GM12878 (cell line): ENCODE measurements around the gene MTAP. TPM values are rescaled to one million over a fixed set of nuclear protein-coding genes. Genes with fewer than 3 reads are reported as not detected.

Source experiments
- ATAC-seq: fragments of 200-7000 bp; cut with Tn5 transposase; 3 replicates; pipeline ENCODE4 v1.9.1; 2020; ENCODE audit warnings: mild to moderate bottlenecking, moderate library complexity
- BruUV-seq: library from RNA; stranded (reverse); fragments of 400-500 nt; replicated peaks from 2 replicates; lab custom pipeline; 2021; lab: Mats Ljungman, UMichigan
- CTCF ChIA-PET: fragments of 300-600 bp; sonication (Branson Sonifier 250); formaldehyde crosslinking; extraction: SDS; loops from one replicate; lab custom pipeline; 2021; ENCODE audit warnings: inconsistent platforms; lab: Yijun Ruan, JAX
- POLR2A ChIA-PET: fragments of 350-600 bp; formaldehyde crosslinking; extraction: SDS; loops from one replicate; lab custom pipeline; 2021; ENCODE audit warnings: inconsistent platforms; lab: Charles Lee
- RAD21 ChIA-PET: fragments of 300-600 bp; sonication (Branson Sonifier 250); formaldehyde crosslinking; loops from one replicate; lab custom pipeline; 2023; ENCODE audit warnings: antibody characterized with exemption; ENCODE audit not compliant: unreplicated experiment; lab: Charles Lee
- SMC1A ChIA-PET: fragments of 300-600 bp; sonication (Branson Sonifier 250); formaldehyde crosslinking; loops from one replicate; lab custom pipeline; 2023; ENCODE audit not compliant: unreplicated experiment, uncharacterized antibody; lab: Charles Lee
- DNase-seq: peaks from one replicate; pipeline ENCODE4 v3.0.0-alpha.2; 2011; ENCODE audit warnings: low read depth, low spot score
- FAIRE-seq: peaks from 3 replicates; lab custom pipeline; 2011; peaks lifted over from hg19 to GRCh38; lab: Jason Lieb, UNC
- H2AFZ ChIP-seq: 2 replicates; pipeline ENCODE4 v1.6.0; 2011; ENCODE audit warnings: low read depth, low read length, control low read depth; ENCODE audit not compliant: control insufficient read depth
- H3K27ac ChIP-seq: 2 replicates; pipeline ENCODE4 v1.5.1; 2011; ENCODE audit warnings: control low read depth; ENCODE audit not compliant: control insufficient read depth, insufficient read depth
- H3K27me3 ChIP-seq, 2 experiments: replicated peaks in 1 of 2; 2 replicates each; pipeline versions ENCODE4 v1.6.0 to v1.6.1; 2011; ENCODE audit warnings: low read length in 1 of 2; ENCODE audit not compliant: control insufficient read depth in 2 of 2, insufficient read depth in 2 of 2
- H3K36me3 ChIP-seq, 2 experiments: 2 replicates each; pipeline ENCODE4 v1.5.1; 2011; ENCODE audit warnings: low read length in 1 of 2; ENCODE audit not compliant: control insufficient read depth in 2 of 2, insufficient read depth in 2 of 2
- H3K4me1 ChIP-seq: 2 replicates; pipeline ENCODE4 v1.6.1; 2011; ENCODE audit warnings: mild to moderate bottlenecking, low read length, moderate library complexity, mixed read lengths; ENCODE audit not compliant: control insufficient read depth, insufficient read depth
- H3K4me2 ChIP-seq: 2 replicates; pipeline ENCODE4 v1.6.0; 2011; ENCODE audit warnings: control low read depth; ENCODE audit not compliant: control insufficient read depth, insufficient read depth
- H3K4me3 ChIP-seq: fragments of 200-600 bp; sonication (generic); 2 replicates; pipeline ENCODE4 v1.5.1; 2016
- H3K79me2 ChIP-seq: 2 replicates; pipeline ENCODE4 v1.6.0; 2011; ENCODE audit warnings: low read length; ENCODE audit not compliant: control insufficient read depth, insufficient read depth
- H3K9ac ChIP-seq: 2 replicates; pipeline ENCODE4 v1.8.0; 2011; ENCODE audit warnings: low read length, control low read depth, mixed read lengths; ENCODE audit not compliant: control insufficient read depth, insufficient read depth
- H3K9me3 ChIP-seq: replicated peaks from 3 replicates; pipeline ENCODE4 v1.5.1; 2011; ENCODE audit warnings: mild to moderate bottlenecking, low read length; ENCODE audit not compliant: control insufficient read depth, insufficient read depth
- H4K20me1 ChIP-seq: 2 replicates; pipeline ENCODE4 v1.6.0; 2011; ENCODE audit not compliant: control insufficient read depth, insufficient read depth
- BACH1 ChIP-seq: fragments of 450-650 bp; IDR thresholded peaks from 2 replicates; pipeline ENCODE4 v1.6.1; 2017; ENCODE audit warnings: mild to moderate bottlenecking, borderline replicate concordance
- BRCA1 ChIP-seq: IDR thresholded peaks from 2 replicates; pipeline ENCODE4 v1.6.1; 2011; ENCODE audit warnings: low read depth, low read length, improper control_type of control experiment
- CBFB ChIP-seq: IDR thresholded peaks from 2 replicates; pipeline ENCODE4 v1.6.1; 2016; ENCODE audit warnings: antibody characterized with exemption, low read depth
- CREB1 ChIP-seq: IDR thresholded peaks from 2 replicates; pipeline ENCODE4 v1.6.1; 2012; ENCODE audit warnings: low read depth, mild to moderate bottlenecking, inconsistent platforms
- EED ChIP-seq: sonication (generic); IDR thresholded peaks from 2 replicates; pipeline ENCODE4 v1.6.1; 2016; ENCODE audit warnings: antibody characterized with exemption, low read depth
- KAT2A ChIP-seq: conservative IDR thresholded peaks from 2 replicates; pipeline ENCODE4 v1.6.1; 2011; ENCODE audit warnings: low read depth, low read length; ENCODE audit not compliant: control insufficient read depth
- NFXL1 ChIP-seq: fragments of 450-650 bp; IDR thresholded peaks from 2 replicates; pipeline ENCODE4 v1.6.1; 2017; ENCODE audit warnings: antibody characterized with exemption, mild to moderate bottlenecking, borderline replicate concordance
- SIN3A ChIP-seq: IDR thresholded peaks from 2 replicates; pipeline ENCODE4 v1.6.1; 2012; ENCODE audit warnings: low read depth, low read length, improper control_type of control experiment
- SMAD1 ChIP-seq: fragments of 450-650 bp; IDR thresholded peaks from 2 replicates; pipeline ENCODE4 v1.6.1; 2018; ENCODE audit warnings: mild to moderate bottlenecking, low read depth; ENCODE audit not compliant: partially characterized antibody
- WGBS: methylation state at CpG from one replicate; pipeline ENCODE4 v1.1.6; 2016; ENCODE audit warnings: low lambda C conversion rate; ENCODE audit not compliant: insufficient replicate concordance, insufficient coverage; ENCODE audit errors: missing lambda C conversion rate; 5-methylcytosine and 5-hydroxymethylcytosine counted together
- in situ Hi-C: fragments of 300-500 bp; cut with MboI; formaldehyde crosslinking; loops from 9 replicates; pipeline ENCODE4 v1.14.3; 2018; ENCODE audit warnings: mixed read lengths
- intact Hi-C: fragments of 100-400 bp; cut with micrococcal nuclease; formaldehyde crosslinking; loops from one replicate; pipeline ENCODE4 v1.14.2; 2022; ENCODE audit not compliant: unreplicated experiment
- polyA plus RNA-seq, 11 experiments: library from polyadenylated mRNA; depleted of rRNA in 4 of 11; unstranded in 6 of 11; stranded (reverse) in 5 of 11; fragments of >200 nt; fragmentation: Nextera tagmentation in 4 of 11; fragmentation: Illumina TruSeq in 1 of 11; extraction: Ambion mirVana in 4 of 11; extraction: Trizol in 1 of 11; gene quantifications; 1 replicate in 1 of 11; 2 replicates in 10 of 11; pipeline versions ENCODE4 v1.2.1 to v1.2.3, GENCODE V29; 2011 to 2016; ENCODE audit warnings: inconsistent platforms in 2 of 11, missing spikeins in 2 of 11, low read depth in 1 of 11
- total RNA-seq, 4 experiments: library from RNA; depleted of rRNA in 3 of 4; stranded (reverse); fragments of >200 nt in 3 of 4; fragmentation: Illumina TruSeq in 1 of 4; extraction: Trizol in 1 of 4; gene quantifications; 2 replicates each; pipeline versions ENCODE4 v1.2.1 to v1.2.3, GENCODE V29; 2013 to 2021
- TF ChIP-seq, protein P1 (sequence below): fragments of 450-650 bp; formaldehyde crosslinking; IDR thresholded peaks from 2 replicates; pipeline ENCODE4 v1.4.0; 2020; ENCODE audit warnings: mild to moderate bottlenecking, moderate library complexity
- TF ChIP-seq, protein P2 (sequence below): fragments of 450-650 bp; conservative IDR thresholded peaks from 2 replicates; pipeline ENCODE4 v1.6.1; 2017; ENCODE audit warnings: mild to moderate bottlenecking, moderate library complexity

The MTAP gene
- total and polyA plus RNA-seq, 10 of the 15 experiments (the other 5 are each of a cell fraction or from before 2014, with no cell fraction given): 16.4 to 29.9 (median 22.6) TPM

- no peaks in the 10 kb centered on the region for H3K27me3 ChIP-seq
- H3K4me2 ChIP-seq: no peak overlapping the region
- in situ Hi-C loops (loop anchor here (5.0 to 10.0 kb wide), 3 partner anchors 227 to 642 kb away; no protein-coding TSS in a partner anchor), intact Hi-C loops (no loop called here)
- peaks cover 19% of the 10 kb centered on the region for H3K4me1 ChIP-seq
- FAIRE-seq (no peak), DNase-seq (no peak), ATAC-seq (no peak)
- H4K20me1 ChIP-seq: peaks cover 7% of the 10 kb centered on the region; the same call in 1 of the 2 replicates
- no peak overlapping the region for H3K9ac ChIP-seq
- ChIA-PET RAD21 (interaction anchor here (0.8 to 5.6 kb wide), 4 partner anchors 209 to 641 kb away, joined by 3 to 59 read pairs (median 8); no protein-coding TSS in a partner anchor), CTCF (interaction anchor here (0.7 to 8.9 kb wide), 7 partner anchors 199 to 433 kb away, joined by 3 to 182 read pairs (median 59); partner anchors contain the start of gene CDKN2B), POLR2A (no interaction called here), SMC1A (interaction anchor here (8.3 kb wide), 1 partner anchor 199 kb away, joined by 121 read pairs; the partner anchor contains the start of gene CDKN2B)
- no peak overlapping the region for H3K27ac ChIP-seq
- TF ChIP-seq CREB1: 0 out of 2 replicates have a peak, but pooled peaks have one; percentile 30
- no peak for TF ChIP-seq EED
- H3K9me3 ChIP-seq: no peaks in the 10 kb centered on the region
- peaks cover 14% of the 10 kb centered on the region for H3K79me2 ChIP-seq
- peaks cover 0 to 9% of the 10 kb centered on the region in 2 experiments; a peak in 2 of 4 replicates for H3K36me3 ChIP-seq
- BruUV-seq: no TSS peak
- H3K4me3 ChIP-seq: no peak overlapping the region
- H2AFZ ChIP-seq: no peak overlapping the region
- WGBS: 60% methylated on average over 2 of the region's 2 CpGs
These were observed 8.0 kb downstream of the MTAP start for GRCh38 chr9:21810388-21810787.

- Histone ChIP-seq H3K36me3 (peaks cover under 1 to 9% of the 10 kb centered on the region in 2 experiments; a peak in 3 of 4 replicates), H4K20me1 (peaks cover 7% of the 10 kb centered on the region; the same call in 1 of the 2 replicates), H3K4me2 (no peak overlapping the region), H3K9me3 (no peaks in the 10 kb centered on the region), H3K27ac (no peak overlapping the region), H3K4me3 (no peak overlapping the region), H2AFZ (no peak overlapping the region), H3K27me3 (no peaks in the 10 kb centered on the region), H3K4me1 (peaks cover 19% of the 10 kb centered on the region), H3K9ac (no peak overlapping the region), H3K79me2 (peaks cover 11% of the 10 kb centered on the region)
- ChIA-PET CTCF (interaction anchor here (0.7 to 8.9 kb wide), 8 partner anchors 8 to 433 kb away, joined by 3 to 182 read pairs (median 61); partner anchors contain the start of genes CDKN2B and MTAP), SMC1A (interaction anchor here (1.3 to 8.3 kb wide), 4 partner anchors 22 to 309 kb away, joined by 3 to 121 read pairs (median 8); partner anchors contain the start of gene CDKN2B), RAD21 (interaction anchor here (0.8 to 5.6 kb wide), 7 partner anchors 9 to 641 kb away, joined by 3 to 59 read pairs (median 4); partner anchors contain the start of gene MTAP), POLR2A (no interaction called here)
- WGBS: 97% methylated on average over 6 of the region's 6 CpGs
- DNase-seq (no peak), FAIRE-seq (no peak), ATAC-seq (no peak)
- in situ Hi-C loops: loop anchor here (5.0 to 10.0 kb wide), 3 partner anchors 226 to 641 kb away; no protein-coding TSS in a partner anchor
- no TSS peak for BruUV-seq
- intact Hi-C loops: no loop called here
- no peak for TF ChIP-seq CBFB
- TF ChIP-seq SIN3A: no peak
- no peak for TF ChIP-seq NFXL1
- TF ChIP-seq, protein P1, sequence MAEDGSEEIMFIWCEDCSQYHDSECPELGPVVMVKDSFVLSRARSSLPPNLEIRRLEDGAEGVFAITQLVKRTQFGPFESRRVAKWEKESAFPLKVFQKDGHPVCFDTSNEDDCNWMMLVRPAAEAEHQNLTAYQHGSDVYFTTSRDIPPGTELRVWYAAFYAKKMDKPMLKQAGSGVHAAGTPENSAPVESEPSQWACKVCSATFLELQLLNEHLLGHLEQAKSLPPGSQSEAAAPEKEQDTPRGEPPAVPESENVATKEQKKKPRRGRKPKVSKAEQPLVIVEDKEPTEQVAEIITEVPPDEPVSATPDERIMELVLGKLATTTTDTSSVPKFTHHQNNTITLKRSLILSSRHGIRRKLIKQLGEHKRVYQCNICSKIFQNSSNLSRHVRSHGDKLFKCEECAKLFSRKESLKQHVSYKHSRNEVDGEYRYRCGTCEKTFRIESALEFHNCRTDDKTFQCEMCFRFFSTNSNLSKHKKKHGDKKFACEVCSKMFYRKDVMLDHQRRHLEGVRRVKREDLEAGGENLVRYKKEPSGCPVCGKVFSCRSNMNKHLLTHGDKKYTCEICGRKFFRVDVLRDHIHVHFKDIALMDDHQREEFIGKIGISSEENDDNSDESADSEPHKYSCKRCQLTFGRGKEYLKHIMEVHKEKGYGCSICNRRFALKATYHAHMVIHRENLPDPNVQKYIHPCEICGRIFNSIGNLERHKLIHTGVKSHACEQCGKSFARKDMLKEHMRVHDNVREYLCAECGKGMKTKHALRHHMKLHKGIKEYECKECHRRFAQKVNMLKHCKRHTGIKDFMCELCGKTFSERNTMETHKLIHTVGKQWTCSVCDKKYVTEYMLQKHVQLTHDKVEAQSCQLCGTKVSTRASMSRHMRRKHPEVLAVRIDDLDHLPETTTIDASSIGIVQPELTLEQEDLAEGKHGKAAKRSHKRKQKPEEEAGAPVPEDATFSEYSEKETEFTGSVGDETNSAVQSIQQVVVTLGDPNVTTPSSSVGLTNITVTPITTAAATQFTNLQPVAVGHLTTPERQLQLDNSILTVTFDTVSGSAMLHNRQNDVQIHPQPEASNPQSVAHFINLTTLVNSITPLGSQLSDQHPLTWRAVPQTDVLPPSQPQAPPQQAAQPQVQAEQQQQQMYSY (CRISPR knock-in tag): no peak
- no peak for TF ChIP-seq BRCA1
- no peak for TF ChIP-seq KAT2A
- no peak for TF ChIP-seq BACH1
- no peak for TF ChIP-seq SMAD1
- TF ChIP-seq, protein P2, sequence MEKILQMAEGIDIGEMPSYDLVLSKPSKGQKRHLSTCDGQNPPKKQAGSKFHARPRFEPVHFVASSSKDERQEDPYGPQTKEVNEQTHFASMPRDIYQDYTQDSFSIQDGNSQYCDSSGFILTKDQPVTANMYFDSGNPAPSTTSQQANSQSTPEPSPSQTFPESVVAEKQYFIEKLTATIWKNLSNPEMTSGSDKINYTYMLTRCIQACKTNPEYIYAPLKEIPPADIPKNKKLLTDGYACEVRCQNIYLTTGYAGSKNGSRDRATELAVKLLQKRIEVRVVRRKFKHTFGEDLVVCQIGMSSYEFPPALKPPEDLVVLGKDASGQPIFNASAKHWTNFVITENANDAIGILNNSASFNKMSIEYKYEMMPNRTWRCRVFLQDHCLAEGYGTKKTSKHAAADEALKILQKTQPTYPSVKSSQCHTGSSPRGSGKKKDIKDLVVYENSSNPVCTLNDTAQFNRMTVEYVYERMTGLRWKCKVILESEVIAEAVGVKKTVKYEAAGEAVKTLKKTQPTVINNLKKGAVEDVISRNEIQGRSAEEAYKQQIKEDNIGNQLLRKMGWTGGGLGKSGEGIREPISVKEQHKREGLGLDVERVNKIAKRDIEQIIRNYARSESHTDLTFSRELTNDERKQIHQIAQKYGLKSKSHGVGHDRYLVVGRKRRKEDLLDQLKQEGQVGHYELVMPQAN: no peak
These were observed 8.4 kb downstream of the MTAP start for GRCh38 chr9:21810881-21811280.
